IPS DF 4.7 (cell line): Measurements from ENCODE around the gene IFI35.

Experiments used
- DNase-seq: peaks from one replicate; pipeline ENCODE4 v3.0.0-alpha.2; 2013; ENCODE audit warnings: low spot score; ENCODE audit errors: extremely low read depth

The IFI35 gene

GRCh38 chr17:43062984-43063638 lies 56.5 kb downstream of the IFI35 start:
- no peak for DNase-seq
